Endothelial cell of hepatic sinusoid (primary cell): ENCODE data around the gene PVR.
"Not testable (repeated sequence)": the region's sequence is repeated elsewhere in the genome, so short reads cannot be mapped to it uniquely, and the experiment has no call there.

Experiments
- in situ Hi-C: cut with HindIII; loops from 2 replicates; pipeline ENCODE4 v1.10.0; 2017; ENCODE audit warnings: low sequenced_read_pairs

The PVR gene

GRCh38 chr19:44694184-44694579, 50.5 kb downstream of the PVR start:
- in situ Hi-C loops: no loop called here

DNA sequence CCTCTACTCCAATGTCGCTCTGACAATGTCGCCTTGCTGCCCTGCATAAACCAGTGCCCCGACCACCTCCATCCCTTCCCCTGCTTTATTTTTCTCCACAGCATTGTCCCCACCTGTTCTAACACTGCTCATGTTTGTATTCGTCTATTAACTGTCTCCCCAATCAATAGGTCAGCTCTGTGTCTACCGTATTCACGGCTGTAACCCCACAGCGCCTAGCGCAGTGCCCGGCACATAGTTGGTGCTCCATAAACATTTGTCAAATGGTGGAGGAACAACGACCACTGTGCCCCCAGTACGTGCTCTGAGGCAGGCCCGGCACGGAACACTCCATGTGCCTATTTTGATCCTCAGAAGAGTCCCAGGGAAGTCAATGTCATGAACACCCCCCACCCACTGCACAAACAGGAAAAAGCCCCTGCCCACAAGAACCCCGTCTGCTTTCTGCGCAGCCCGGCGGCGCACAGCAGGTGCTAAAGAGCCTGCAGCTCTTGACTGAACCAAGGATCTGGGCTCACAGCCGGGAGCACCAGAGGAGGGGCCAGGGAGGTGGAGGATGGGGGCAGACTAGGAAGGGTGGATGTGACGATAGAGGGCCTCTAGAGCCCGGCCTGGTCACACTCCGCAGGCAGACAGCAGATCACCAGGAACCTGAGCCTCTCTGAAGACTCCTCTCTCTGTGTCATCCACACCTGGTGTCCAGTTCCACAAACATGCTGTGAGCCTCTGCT, 53.4 kb downstream of the PVR start:
- in situ Hi-C loops: no loop called here

DNA sequence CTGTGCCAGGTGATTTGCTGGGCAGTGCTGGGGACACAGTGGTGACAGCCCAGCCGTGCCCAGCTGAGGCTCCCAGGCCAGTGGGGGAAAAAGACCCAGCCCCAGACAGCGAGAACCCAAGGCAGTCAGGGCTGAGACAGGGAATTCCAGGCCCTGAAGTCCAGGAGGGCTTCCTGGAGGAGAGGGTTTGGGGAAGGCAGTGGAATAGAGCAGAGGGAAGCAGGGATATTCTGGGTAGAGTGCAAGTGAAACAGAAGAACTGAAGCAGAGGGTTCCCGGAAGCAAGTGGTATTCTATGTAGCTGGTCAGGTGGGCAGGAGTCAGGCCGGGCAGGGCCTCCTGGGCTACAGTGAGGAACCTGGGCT, 53.9 kb downstream of the PVR start:
- in situ Hi-C loops: no loop called here

DNA sequence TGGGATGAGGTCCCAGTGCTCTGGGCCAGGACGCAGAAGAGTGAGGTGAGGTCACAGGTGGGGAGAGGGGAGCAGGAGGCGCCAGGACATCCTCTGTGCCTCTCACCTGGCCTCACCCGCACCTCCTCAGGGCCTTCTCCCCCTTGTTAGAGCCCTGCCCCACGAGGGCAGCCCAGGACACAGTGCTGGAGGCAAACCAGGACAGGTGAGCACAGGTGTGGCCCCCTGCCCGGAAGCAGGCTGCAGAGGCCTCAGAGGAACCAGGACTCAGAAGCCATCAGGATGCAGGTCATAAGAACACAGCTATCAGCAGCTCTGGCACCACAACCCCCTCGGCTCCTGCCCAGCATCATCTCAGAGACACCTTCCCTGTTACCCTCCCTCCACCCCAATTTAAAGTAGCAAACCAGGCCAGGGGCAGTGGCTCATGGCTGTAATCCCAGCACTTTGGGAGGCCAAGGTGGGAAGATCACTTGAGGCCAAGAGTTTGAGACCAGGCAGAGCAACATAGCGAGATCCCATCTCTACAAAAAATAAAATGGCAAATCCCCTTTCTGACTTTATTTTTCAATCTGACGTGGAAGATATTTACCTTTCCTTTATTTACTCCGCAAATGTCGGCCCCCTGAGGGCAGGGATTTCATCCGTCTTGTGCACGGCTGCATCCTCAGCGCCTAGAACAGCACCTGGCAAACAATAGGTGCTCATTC, 54.9 kb downstream of the PVR start, which contains the start of gene CEACAM16:
Gene CEACAM16, plus strand, starts transcription at position 660 of the 710 bp plus-strand sequence. CDS start 2,306 bp downstream, outside the sequence.
- in situ Hi-C loops: no loop called here

GRCh38 chr19:44700547-44700946, 56.8 kb downstream of the PVR start:
- in situ Hi-C loops: no loop called here

GRCh38 chr19:44701228-44701627, 57.5 kb downstream of the PVR start:
- in situ Hi-C loops: no loop called here

DNA sequence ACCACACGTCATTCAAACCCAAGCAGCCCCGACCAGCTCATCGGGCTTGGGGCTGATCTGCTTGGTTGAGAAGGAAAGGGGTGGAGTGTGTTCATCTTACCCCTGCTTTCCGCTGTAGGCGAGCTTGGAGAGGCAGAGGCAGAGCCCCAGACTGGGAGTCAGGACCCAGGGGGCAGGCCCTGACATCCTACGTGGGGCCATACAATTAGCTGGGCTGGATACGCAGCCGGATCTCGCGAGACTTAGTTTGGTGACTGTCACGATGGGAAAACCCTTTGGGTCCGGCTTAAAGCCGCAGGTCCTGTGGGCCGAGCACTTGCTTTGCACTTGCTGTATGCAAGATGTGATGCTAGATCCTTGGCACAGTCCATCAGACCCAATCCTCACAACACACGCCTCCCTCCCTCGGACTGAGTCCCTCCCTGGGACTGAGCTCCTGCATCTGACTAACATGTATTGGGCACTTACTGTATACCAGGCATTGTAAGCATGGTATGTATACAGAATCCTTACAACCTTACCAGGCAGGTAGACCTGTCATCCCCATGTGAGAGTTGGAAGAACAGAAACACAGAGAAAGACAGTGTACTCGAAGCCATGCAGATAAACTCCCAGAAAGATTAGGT, 59.0 kb downstream of the PVR start:
- in situ Hi-C loops: no loop called here

- in situ Hi-C loops: no loop called here
These were observed 59.8 kb downstream of the PVR start for GRCh38 chr19:44703336-44704078.

DNA sequence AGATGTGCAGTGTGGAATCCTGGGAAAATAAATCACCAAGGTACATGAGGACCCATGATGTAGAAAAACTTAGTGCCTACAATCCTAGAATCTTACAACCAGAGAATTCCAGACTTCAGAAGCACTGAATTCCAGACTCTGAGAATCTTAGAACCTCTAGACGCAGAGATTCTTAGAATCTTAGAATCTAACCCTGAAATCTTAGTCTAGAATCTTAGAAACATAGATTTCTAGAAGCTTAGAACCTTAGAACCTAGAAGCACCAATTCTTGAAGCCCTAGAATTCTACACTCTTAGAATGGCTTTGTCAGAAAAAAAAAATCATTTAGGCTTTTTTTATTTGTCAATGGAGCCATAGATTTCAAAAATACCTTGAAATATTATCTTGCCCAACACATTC, 61.3 kb downstream of the PVR start:
- in situ Hi-C loops: no loop called here

- in situ Hi-C loops: no loop called here
These were observed 61.8 kb downstream of the PVR start for GRCh38 chr19:44705502-44706010.

DNA sequence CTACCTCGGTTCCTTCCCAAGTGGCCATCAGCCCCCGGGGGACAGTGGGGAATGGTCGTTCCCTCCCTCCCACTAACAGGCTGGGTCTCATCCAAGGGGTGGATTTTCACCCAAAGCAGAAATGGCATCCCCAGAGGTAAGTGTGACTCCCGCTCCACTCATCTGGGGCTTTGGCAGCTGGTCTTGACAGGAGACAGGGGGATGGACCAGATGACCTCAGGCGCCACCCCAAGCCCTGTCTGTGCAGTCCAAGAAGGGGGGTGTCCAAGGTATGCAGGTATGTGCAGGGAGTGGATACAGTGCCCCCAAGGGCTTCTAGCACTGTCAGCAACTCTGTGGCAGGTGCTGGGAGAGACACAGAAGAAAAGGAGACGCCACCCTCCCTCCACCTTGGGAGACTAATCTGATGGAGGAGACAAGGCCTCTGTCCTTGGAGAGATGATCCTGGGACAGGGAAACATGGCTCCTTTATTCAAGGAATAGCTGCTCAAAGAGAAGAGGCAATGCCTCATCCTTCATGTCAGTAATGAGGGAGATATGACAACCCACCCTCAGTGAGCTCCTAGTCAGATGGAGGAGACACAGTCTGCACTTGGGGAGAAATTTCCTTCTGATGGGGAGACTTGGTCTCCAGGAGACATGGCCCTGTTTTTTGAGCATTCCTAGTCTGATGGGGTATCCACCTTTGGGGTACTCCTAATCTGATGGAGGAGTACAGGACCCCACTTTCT, 63.0 kb downstream of the PVR start:
- in situ Hi-C loops: no loop called here

GRCh38 chr19:44707794-44708193, 64.1 kb downstream of the PVR start:
- in situ Hi-C loops: no loop called here

GRCh38 chr19:44708940-44709339, 65.2 kb downstream of the PVR start:
- in situ Hi-C loops: no loop called here

GRCh38 chr19:44709434-44710266, 65.9 kb downstream of the PVR start:
- in situ Hi-C loops: not testable (repeated sequence)

DNA sequence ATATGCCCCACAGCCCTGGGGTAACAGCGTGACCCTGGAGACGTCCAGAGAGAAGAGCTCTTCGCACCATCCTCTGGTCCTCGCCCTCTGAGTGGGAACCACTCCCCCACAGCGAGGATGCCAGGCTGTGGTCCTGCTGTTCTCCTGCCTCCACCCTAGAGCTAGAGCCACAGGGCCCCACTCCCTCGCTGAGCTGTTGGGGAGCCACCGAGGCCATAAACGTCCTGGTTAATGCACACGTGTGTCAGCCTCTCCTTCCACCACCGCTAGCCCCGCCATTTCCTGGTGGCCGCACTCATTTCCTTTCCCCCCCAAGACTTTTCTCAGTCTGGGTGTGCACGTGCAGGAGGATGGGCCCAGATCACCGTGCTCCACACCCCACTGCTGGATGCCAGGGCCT, 66.8 kb downstream of the PVR start:
- in situ Hi-C loops: no loop called here

- in situ Hi-C loops: no loop called here
These were observed 69.3 kb downstream of the PVR start for GRCh38 chr19:44712864-44713515.
